K562 (cell line): ENCODE measurements around the gene SEC61A1. TPM values are rescaled to one million over a fixed set of nuclear protein-coding genes. Genes with fewer than 3 reads are reported as not detected.
A peak's percentile ranks its signal among the peaks of the same experiment; 100 is the strongest.

Source experiments
- ATAC-seq: fragments of 200-7000 bp; cut with Tn5 transposase; 3 replicates; pipeline ENCODE4 v1.9.1; 2020; ENCODE audit warnings: moderate library complexity
- BruUV-seq: library from RNA; stranded (reverse); fragments of 400-500 nt; replicated peaks from 2 replicates; lab custom pipeline; 2021; lab: Mats Ljungman, UMichigan
- CTCF ChIA-PET: fragments of 300-600 bp; formaldehyde crosslinking; extraction: SDS; loops from one replicate; lab custom pipeline; 2021; ENCODE audit warnings: low intra/inter-chr PET ratio; lab: Yijun Ruan, JAX
- POLR2A ChIA-PET: fragments of 300-600, 350-650 bp; sonication (Branson Sonifier 250); formaldehyde crosslinking; extraction: SDS; loops from one replicate; lab custom pipeline; 2021; ENCODE audit warnings: antibody characterized with exemption, inconsistent platforms; lab: Yijun Ruan, JAX
- DNase-seq, 4 experiments: peaks; one replicate each; pipeline versions ENCODE4 v3.0.0 to v3.0.0-alpha.2; 2011 to 2018; ENCODE audit warnings: low spot score in 3 of 4, mixed read lengths in 3 of 4; ENCODE audit errors: extremely low read depth in 1 of 4
- FAIRE-seq: peaks from 2 replicates; lab custom pipeline; 2011; peaks lifted over from hg19 to GRCh38; lab: Jason Lieb, UNC
- H2AFZ ChIP-seq: 2 replicates; pipeline ENCODE4 v1.6.0; 2011; ENCODE audit warnings: low read depth, low read length, control low read depth, inconsistent platforms
- H3K27ac ChIP-seq: fragments of 200-600 bp; 3 replicates; pipeline ENCODE4 v1.8.0; 2011; ENCODE audit warnings: low read depth, mild to moderate bottlenecking, control low read depth, inconsistent platforms, low read length, moderate library complexity, mixed read lengths; ENCODE audit errors: extremely low read depth
- H3K27me3 ChIP-seq, 2 experiments: fragments of 300-600 bp in 1 of 2; 2 replicates in 1 of 2; 3 replicates in 1 of 2; pipeline versions ENCODE4 v1.6.0 to v1.8.0; 2011; ENCODE audit warnings: inconsistent platforms in 2 of 2, low read length in 2 of 2, mild to moderate bottlenecking in 1 of 2, mixed read lengths in 1 of 2, moderate library complexity in 1 of 2; ENCODE audit not compliant: control insufficient read depth in 2 of 2, insufficient read depth in 2 of 2
- H3K36me3 ChIP-seq: fragments of 300-600 bp; 3 replicates; pipeline ENCODE4 v1.8.0; 2011; ENCODE audit warnings: mild to moderate bottlenecking, low read length, inconsistent platforms; ENCODE audit not compliant: control insufficient read depth, insufficient read depth
- H3K4me1 ChIP-seq, 2 experiments: fragments of 200-600 bp in 1 of 2; replicated peaks in 1 of 2; 2 replicates in 1 of 2; 3 replicates in 1 of 2; pipeline versions ENCODE4 v1.5.1 to v1.8.0; 2011; ENCODE audit warnings: inconsistent platforms in 2 of 2, low read length in 2 of 2, mild to moderate bottlenecking in 1 of 2, mixed read lengths in 1 of 2, moderate library complexity in 1 of 2; ENCODE audit not compliant: control insufficient read depth in 2 of 2, insufficient read depth in 2 of 2
- H3K4me2 ChIP-seq: 2 replicates; pipeline ENCODE4 v1.6.1; 2011; ENCODE audit warnings: low read length, control low read depth, inconsistent platforms, mixed read lengths; ENCODE audit not compliant: insufficient read depth
- H3K4me3 ChIP-seq: fragments of 200-600 bp; sonication (generic), shearing (Covaris generic); 2 replicates; pipeline ENCODE4 v1.5.1; 2016; ENCODE audit warnings: control low read depth, inconsistent platforms
- H3K79me2 ChIP-seq: fragments of 200-600 bp; 3 replicates; pipeline ENCODE4 v1.8.0; 2011; ENCODE audit warnings: low read length, inconsistent platforms; ENCODE audit not compliant: control insufficient read depth, insufficient read depth
- H3K9ac ChIP-seq, 2 experiments: 2 replicates each; pipeline versions ENCODE4 v1.6.0 to v1.6.1; 2011; ENCODE audit warnings: low read depth in 2 of 2, low read length in 2 of 2, control low read depth in 1 of 2, inconsistent platforms in 1 of 2, mild to moderate bottlenecking in 1 of 2, mixed read lengths in 1 of 2; ENCODE audit not compliant: insufficient read depth in 1 of 2
- H3K9me1 ChIP-seq: one replicate; pipeline ENCODE4 v1.6.0; 2011; ENCODE audit warnings: inconsistent platforms, mild to moderate bottlenecking, low read length, moderate library complexity; ENCODE audit not compliant: control insufficient read depth, insufficient read depth
- H3K9me3 ChIP-seq: replicated peaks from 2 replicates; pipeline ENCODE4 v1.5.1; 2011; ENCODE audit warnings: low read depth, low read length, inconsistent platforms; ENCODE audit not compliant: control insufficient read depth, insufficient read depth
- H4K20me1 ChIP-seq: replicated peaks from 2 replicates; pipeline ENCODE4 v1.6.1; 2011; ENCODE audit warnings: low read length, inconsistent platforms, mixed read lengths; ENCODE audit not compliant: control insufficient read depth, insufficient read depth
- EP300 ChIP-seq: IDR thresholded peaks from 2 replicates; pipeline ENCODE4 v1.6.1; 2012; ENCODE audit warnings: low read length, improper control_type of control experiment
- HMG20B ChIP-seq: fragments of 250-450 bp; sonication (Bioruptor Pico); IDR thresholded peaks from 2 replicates; pipeline ENCODE4 v1.5.0; 2021; ENCODE audit warnings: mild to moderate bottlenecking
- LEF1 ChIP-seq: fragments of 450-650 bp; IDR thresholded peaks from 2 replicates; pipeline ENCODE4 v1.6.1; 2016; ENCODE audit warnings: mild to moderate bottlenecking
- MECOM ChIP-seq: fragments of 250-450 bp; sonication (Bioruptor Pico); IDR thresholded peaks from 2 replicates; pipeline ENCODE4 v1.8.0; 2022; ENCODE audit warnings: inconsistent platforms
- ZNF175 ChIP-seq: fragments of 200-800 bp; sonication (Bioruptor generic); IDR thresholded peaks from 2 replicates; pipeline ENCODE4 v1.6.1; 2016; ENCODE audit warnings: low read depth, mild to moderate bottlenecking, missing genetic modification characterization, missing compliant biosample characterization
- ZNF217 ChIP-seq: sonication (generic); formaldehyde crosslinking; IDR thresholded peaks from 2 replicates; pipeline ENCODE4 v1.8.0; 2022; ENCODE audit warnings: mild to moderate bottlenecking, missing genetic modification reagents
- whole genome bisulfite sequencing: fragments of 100-300 bp; shearing (Covaris generic); methylation state at CpG from one replicate; pipeline ENCODE4 v1.1.6; 2016; ENCODE audit warnings: low coverage, mixed read lengths; ENCODE audit not compliant: insufficient coverage; ENCODE audit errors: missing lambda C conversion rate; 5-methylcytosine and 5-hydroxymethylcytosine counted together
- in situ Hi-C: fragments of 300-500 bp; cut with MboI; formaldehyde crosslinking; loops from 4 replicates; pipeline ENCODE4 v1.15.0; 2018; ENCODE audit warnings: inconsistent platforms, mixed read lengths
- intact Hi-C: fragments of 100-400 bp; cut with micrococcal nuclease; formaldehyde crosslinking; loops from 2 replicates; pipeline ENCODE4 v1.14.2; 2022
- polyA plus RNA-seq, 8 experiments: library from polyadenylated mRNA; depleted of rRNA in 4 of 8; stranded (reverse) in 5 of 8; unstranded in 3 of 8; fragments of >200 nt; fragmentation: Nextera tagmentation in 2 of 8; fragmentation: Illumina TruSeq in 1 of 8; extraction: Ambion mirVana in 2 of 8; extraction: Trizol in 1 of 8; gene quantifications; 2 replicates each; pipeline versions ENCODE4 v1.2.1 to v1.2.3, GENCODE V29; 2011 to 2014; ENCODE audit warnings: inconsistent platforms in 1 of 8, missing spikeins in 1 of 8
- total RNA-seq, 7 experiments: library from RNA; depleted of rRNA in 6 of 7; stranded (reverse); fragments of >200 nt in 6 of 7; fragmentation: Illumina TruSeq in 2 of 7; extraction: Trizol in 2 of 7; gene quantifications; 2 replicates each; pipeline versions ENCODE4 v1.2.1 to v1.2.3, GENCODE V29; 2011 to 2021; ENCODE audit warnings: low replicate concordance in 1 of 7
- TF ChIP-seq, protein P1 (sequence below): fragments of 200-800 bp; sonication (Bioruptor generic); IDR thresholded peaks from 2 replicates; pipeline ENCODE4 v1.6.1; 2017; ENCODE audit warnings: missing genetic modification characterization, missing compliant biosample characterization
- TF ChIP-seq, protein P2 (sequence below), 2 experiments: IDR thresholded peaks in 1 of 2; conservative IDR thresholded peaks in 1 of 2; 2 replicates each; pipeline ENCODE4 v1.6.1; 2016; ENCODE audit warnings: low read depth in 2 of 2, mild to moderate bottlenecking in 1 of 2, missing compliant biosample characterization in 1 of 2, missing genetic modification characterization in 1 of 2, moderate library complexity in 1 of 2
- TF ChIP-seq, protein P3 (sequence below): sonication (generic); formaldehyde crosslinking; IDR thresholded peaks from 2 replicates; pipeline ENCODE4 v1.8.1; 2023; ENCODE audit warnings: mild to moderate bottlenecking, missing genetic modification reagents

Gene SEC61A1
- total and polyA plus RNA-seq, 9 of the 15 experiments (the other 6 are each of a cell fraction or from before 2014, with no cell fraction given): 1.9 to 140 (median 79.1) TPM

DNA sequence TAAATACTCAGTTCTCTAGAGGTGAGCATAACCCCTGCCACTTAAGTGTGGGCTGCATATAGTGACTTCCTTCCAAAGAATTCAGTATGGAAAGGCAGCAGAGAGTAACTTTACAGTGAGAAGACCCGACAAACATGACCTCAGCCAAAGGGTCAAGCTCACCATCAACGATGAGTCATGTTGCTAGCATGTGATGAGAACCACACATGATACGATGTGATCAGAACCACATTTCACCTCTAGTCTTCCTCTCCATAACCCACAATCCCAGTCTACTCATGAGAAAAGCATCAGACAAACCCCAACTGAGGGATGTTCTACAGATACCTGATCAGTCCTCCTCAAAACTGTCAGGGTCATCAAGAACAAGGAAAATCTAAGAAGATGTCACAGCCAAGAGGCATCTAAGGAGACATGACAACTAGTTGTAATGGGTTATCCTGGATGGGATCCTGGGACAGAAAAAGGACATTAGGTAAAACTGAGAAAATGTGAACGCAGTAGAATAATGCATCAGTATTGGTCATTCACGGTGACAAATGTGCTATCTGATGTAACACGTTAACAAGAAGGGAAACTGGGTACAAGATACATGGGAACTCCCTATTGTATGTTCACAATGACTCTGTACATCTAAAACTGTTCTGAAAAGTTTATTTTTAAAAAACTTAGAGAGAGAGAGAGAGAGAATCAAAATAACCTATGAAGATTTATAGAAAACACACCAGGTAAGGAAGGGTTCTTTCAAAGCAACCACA is 28.3 kb downstream of the SEC61A1 start:
- no peak for ATAC-seq
- in situ Hi-C loops (no loop called here), intact Hi-C loops (no loop called here)
- POLR2A ChIA-PET: interaction anchor here (1.0 kb wide), 2 partner anchors 11 to 27 kb away, joined by 5 read pairs; no protein-coding TSS in a partner anchor
- H3K27me3 ChIP-seq: no peaks in the 10 kb centered on the region
- peak overlapping the region; percentile 35; the same call in 1 of the 2 replicates for H3K4me2 ChIP-seq
- H3K79me2 ChIP-seq: peaks cover 24% of the 10 kb centered on the region; the same call in 2 of the 3 replicates
- 25% methylated on average over 6 of the region's 6 CpGs for WGBS
- CTCF ChIA-PET: no interaction called here
- H3K4me1 ChIP-seq: peaks cover 37 to 56% of the 10 kb centered on the region in 2 experiments
- peaks cover 3% of the 10 kb centered on the region for H3K9me1 ChIP-seq
- H3K4me3 ChIP-seq: no peak overlapping the region
- DNase-seq: peak; percentile 30 to 65 (median 50)
- H4K20me1 ChIP-seq: no peaks in the 10 kb centered on the region
- no TSS peak for BruUV-seq
- no peak overlapping the region for H2AFZ ChIP-seq
- peaks cover 75% of the 10 kb centered on the region; the same call in 2 of the 3 replicates for H3K36me3 ChIP-seq
- peak; percentile 93 for FAIRE-seq
- peak overlapping the region; percentile 64; the same call in 2 of the 3 replicates for H3K27ac ChIP-seq
- no peak overlapping the region for H3K9ac ChIP-seq
- no peaks in the 10 kb centered on the region for H3K9me3 ChIP-seq
- TF ChIP-seq MECOM (CRISPR knock-in tag): 0 out of 2 replicates have a peak, but pooled peaks have one; percentile 37
- TF ChIP-seq LEF1: peak; percentile 47; the same call in 1 of the 2 replicates
- TF ChIP-seq ZNF175 (CRISPR knock-in tag): peak; percentile 70; the same call in 1 of the 2 replicates
- TF ChIP-seq, protein P1, sequence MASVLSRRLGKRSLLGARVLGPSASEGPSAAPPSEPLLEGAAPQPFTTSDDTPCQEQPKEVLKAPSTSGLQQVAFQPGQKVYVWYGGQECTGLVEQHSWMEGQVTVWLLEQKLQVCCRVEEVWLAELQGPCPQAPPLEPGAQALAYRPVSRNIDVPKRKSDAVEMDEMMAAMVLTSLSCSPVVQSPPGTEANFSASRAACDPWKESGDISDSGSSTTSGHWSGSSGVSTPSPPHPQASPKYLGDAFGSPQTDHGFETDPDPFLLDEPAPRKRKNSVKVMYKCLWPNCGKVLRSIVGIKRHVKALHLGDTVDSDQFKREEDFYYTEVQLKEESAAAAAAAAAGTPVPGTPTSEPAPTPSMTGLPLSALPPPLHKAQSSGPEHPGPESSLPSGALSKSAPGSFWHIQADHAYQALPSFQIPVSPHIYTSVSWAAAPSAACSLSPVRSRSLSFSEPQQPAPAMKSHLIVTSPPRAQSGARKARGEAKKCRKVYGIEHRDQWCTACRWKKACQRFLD (CRISPR knock-in tag): peak; percentile 62; the same call in 1 of the 2 replicates
- no peak for TF ChIP-seq HMG20B (CRISPR knock-in tag)
- no peak for TF ChIP-seq ZNF217 (CRISPR knock-in tag)
- TF ChIP-seq EP300: peak; percentile 51; the same call in 1 of the 2 replicates
- TF ChIP-seq, protein P2, sequence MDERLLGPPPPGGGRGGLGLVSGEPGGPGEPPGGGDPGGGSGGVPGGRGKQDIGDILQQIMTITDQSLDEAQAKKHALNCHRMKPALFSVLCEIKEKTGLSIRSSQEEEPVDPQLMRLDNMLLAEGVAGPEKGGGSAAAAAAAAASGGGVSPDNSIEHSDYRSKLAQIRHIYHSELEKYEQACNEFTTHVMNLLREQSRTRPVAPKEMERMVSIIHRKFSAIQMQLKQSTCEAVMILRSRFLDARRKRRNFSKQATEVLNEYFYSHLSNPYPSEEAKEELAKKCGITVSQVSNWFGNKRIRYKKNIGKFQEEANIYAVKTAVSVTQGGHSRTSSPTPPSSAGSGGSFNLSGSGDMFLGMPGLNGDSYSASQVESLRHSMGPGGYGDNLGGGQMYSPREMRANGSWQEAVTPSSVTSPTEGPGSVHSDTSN (CRISPR knock-in tag; IDR thresholded peaks at IDR 0.05; ENCODE audit: low read depth): no peak
- TF ChIP-seq, protein P2 (tag; conservative IDR thresholded peaks at IDR 0.05; ENCODE audit: low read depth): peak; percentile 21; the same call in 1 of the 2 replicates
- TF ChIP-seq, protein P3, sequence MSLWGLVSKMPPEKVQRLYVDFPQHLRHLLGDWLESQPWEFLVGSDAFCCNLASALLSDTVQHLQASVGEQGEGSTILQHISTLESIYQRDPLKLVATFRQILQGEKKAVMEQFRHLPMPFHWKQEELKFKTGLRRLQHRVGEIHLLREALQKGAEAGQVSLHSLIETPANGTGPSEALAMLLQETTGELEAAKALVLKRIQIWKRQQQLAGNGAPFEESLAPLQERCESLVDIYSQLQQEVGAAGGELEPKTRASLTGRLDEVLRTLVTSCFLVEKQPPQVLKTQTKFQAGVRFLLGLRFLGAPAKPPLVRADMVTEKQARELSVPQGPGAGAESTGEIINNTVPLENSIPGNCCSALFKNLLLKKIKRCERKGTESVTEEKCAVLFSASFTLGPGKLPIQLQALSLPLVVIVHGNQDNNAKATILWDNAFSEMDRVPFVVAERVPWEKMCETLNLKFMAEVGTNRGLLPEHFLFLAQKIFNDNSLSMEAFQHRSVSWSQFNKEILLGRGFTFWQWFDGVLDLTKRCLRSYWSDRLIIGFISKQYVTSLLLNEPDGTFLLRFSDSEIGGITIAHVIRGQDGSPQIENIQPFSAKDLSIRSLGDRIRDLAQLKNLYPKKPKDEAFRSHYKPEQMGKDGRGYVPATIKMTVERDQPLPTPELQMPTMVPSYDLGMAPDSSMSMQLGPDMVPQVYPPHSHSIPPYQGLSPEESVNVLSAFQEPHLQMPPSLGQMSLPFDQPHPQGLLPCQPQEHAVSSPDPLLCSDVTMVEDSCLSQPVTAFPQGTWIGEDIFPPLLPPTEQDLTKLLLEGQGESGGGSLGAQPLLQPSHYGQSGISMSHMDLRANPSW: no peak
